Parathyroid adenoma (tissue), 2 donors: ENCODE data around the gene DGKD.

Experiments
- H2AFZ ChIP-seq: fragments of 300-600 bp; sonication (generic); one replicate; pipeline ENCODE4 v1.7.0; 2017; ENCODE audit warnings: antibody characterized with exemption, mild to moderate bottlenecking
- H3K27ac ChIP-seq: fragments of 300-600 bp; sonication (generic); one replicate; pipeline ENCODE4 v1.7.0; 2017
- H3K27me3 ChIP-seq: fragments of 300-600 bp; sonication (generic); one replicate; pipeline ENCODE4 v1.7.0; 2017; ENCODE audit warnings: low read length; ENCODE audit not compliant: control insufficient read depth, insufficient read depth
- H3K36me3 ChIP-seq: fragments of 300-600 bp; sonication (generic); one replicate; pipeline ENCODE4 v1.7.0; 2017; ENCODE audit warnings: low read length; ENCODE audit not compliant: control insufficient read depth, insufficient read depth
- H3K4me1 ChIP-seq: fragments of 300-600 bp; sonication (generic); one replicate; pipeline ENCODE4 v1.7.0; 2017; ENCODE audit warnings: control low read depth
- H3K4me2 ChIP-seq: fragments of 300-600 bp; sonication (generic); one replicate; pipeline ENCODE4 v1.7.0; 2017; ENCODE audit warnings: low read length
- H3K4me3 ChIP-seq: fragments of 300-600 bp; sonication (generic); one replicate; pipeline ENCODE4 v1.7.0; 2017; ENCODE audit warnings: low read depth, low read length
- H3K79me2 ChIP-seq: fragments of 300-600 bp; sonication (generic); one replicate; pipeline ENCODE4 v1.7.0; 2017; ENCODE audit warnings: control low read depth
- H3K9ac ChIP-seq: fragments of 300-600 bp; sonication (generic); one replicate; pipeline ENCODE4 v1.7.0; 2017; ENCODE audit warnings: mild to moderate bottlenecking
- H3K9me3 ChIP-seq: fragments of 300-600 bp; sonication (generic); one replicate; pipeline ENCODE4 v1.7.0; 2017; ENCODE audit warnings: low read length; ENCODE audit not compliant: control insufficient read depth
- CTCF ChIP-seq: fragments of 300-600 bp; sonication (generic); IDR thresholded peaks from one replicate; pipeline ENCODE4 v1.7.0; 2017; ENCODE audit warnings: antibody characterized with exemption, mild to moderate bottlenecking
- donor health status: primary hyperparathyroidism.

DGKD gene

GRCh38 chr2:233444501-233444900 is 90.2 kb downstream of the DGKD start:
- H3K9ac ChIP-seq, result no peak overlapping the region
- H3K36me3 ChIP-seq, result no peaks in the 10 kb centered on the region
- H3K79me2 ChIP-seq, result no peaks in the 10 kb centered on the region
- H3K9me3 ChIP-seq, result no peaks in the 10 kb centered on the region
- H3K4me2 ChIP-seq, result no peak overlapping the region
- no peaks in the 10 kb centered on the region for H3K27me3 ChIP-seq
- no peak overlapping the region for H3K27ac ChIP-seq
- no peak for TF ChIP-seq CTCF
- H2AFZ ChIP-seq, result no peak overlapping the region
- no peaks in the 10 kb centered on the region for H3K4me1 ChIP-seq
- no peak overlapping the region for H3K4me3 ChIP-seq

GRCh38 chr2:233445152-233445830 is 91.0 kb downstream of the DGKD start:
- no peaks in the 10 kb centered on the region for H3K4me1 ChIP-seq
- H3K4me2 ChIP-seq, result no peak overlapping the region
- no peaks in the 10 kb centered on the region for H3K9me3 ChIP-seq
- H3K27ac ChIP-seq, result no peak overlapping the region
- H3K9ac ChIP-seq, result no peak overlapping the region
- no peak overlapping the region for H2AFZ ChIP-seq
- TF ChIP-seq CTCF, result no peak
- H3K4me3 ChIP-seq, result no peak overlapping the region
- H3K79me2 ChIP-seq, result no peaks in the 10 kb centered on the region
- no peaks in the 10 kb centered on the region for H3K36me3 ChIP-seq
- H3K27me3 ChIP-seq, result no peaks in the 10 kb centered on the region

- H3K4me2 ChIP-seq, result no peak overlapping the region
- TF ChIP-seq CTCF, result no peak
- no peaks in the 10 kb centered on the region for H3K36me3 ChIP-seq
These were observed 91.8 kb downstream of the DGKD start for GRCh38 chr2:233446121-233446520.

GRCh38 chr2:233446606-233447305 is 92.5 kb downstream of the DGKD start:
- Histone ChIP-seq H3K36me3 (no peaks in the 10 kb centered on the region), H3K79me2 (no peaks in the 10 kb centered on the region), H2AFZ (no peak overlapping the region), H3K9me3 (no peaks in the 10 kb centered on the region), H3K9ac (no peak overlapping the region), H3K27me3 (no peaks in the 10 kb centered on the region), H3K27ac (no peak overlapping the region), H3K4me3 (no peak overlapping the region), H3K4me2 (no peak overlapping the region), H3K4me1 (no peaks in the 10 kb centered on the region)
- TF ChIP-seq CTCF, result no peak

More at GRCh38 chr2:233446121-233446520, 91.8 kb downstream of the DGKD start:
- no peaks in the 10 kb centered on the region for H3K79me2 ChIP-seq
- no peak overlapping the region for H3K4me3 ChIP-seq
- no peaks in the 10 kb centered on the region for H3K27me3 ChIP-seq
- H2AFZ ChIP-seq, result no peak overlapping the region
- H3K9ac ChIP-seq, result no peak overlapping the region
- no peaks in the 10 kb centered on the region for H3K4me1 ChIP-seq
- H3K27ac ChIP-seq, result no peak overlapping the region
- no peaks in the 10 kb centered on the region for H3K9me3 ChIP-seq
